ENCODE data around the gene CBX1. TPM values are rescaled to one million over a fixed set of nuclear protein-coding genes. Genes with fewer than 3 reads are reported as not detected.

Gene CBX1
- total and polyA plus RNA-seq, 2 of the 8 experiments (the other 6 are each of a cell fraction or from before 2014, with no cell fraction given): 38.7 to 173 TPM

DNA sequence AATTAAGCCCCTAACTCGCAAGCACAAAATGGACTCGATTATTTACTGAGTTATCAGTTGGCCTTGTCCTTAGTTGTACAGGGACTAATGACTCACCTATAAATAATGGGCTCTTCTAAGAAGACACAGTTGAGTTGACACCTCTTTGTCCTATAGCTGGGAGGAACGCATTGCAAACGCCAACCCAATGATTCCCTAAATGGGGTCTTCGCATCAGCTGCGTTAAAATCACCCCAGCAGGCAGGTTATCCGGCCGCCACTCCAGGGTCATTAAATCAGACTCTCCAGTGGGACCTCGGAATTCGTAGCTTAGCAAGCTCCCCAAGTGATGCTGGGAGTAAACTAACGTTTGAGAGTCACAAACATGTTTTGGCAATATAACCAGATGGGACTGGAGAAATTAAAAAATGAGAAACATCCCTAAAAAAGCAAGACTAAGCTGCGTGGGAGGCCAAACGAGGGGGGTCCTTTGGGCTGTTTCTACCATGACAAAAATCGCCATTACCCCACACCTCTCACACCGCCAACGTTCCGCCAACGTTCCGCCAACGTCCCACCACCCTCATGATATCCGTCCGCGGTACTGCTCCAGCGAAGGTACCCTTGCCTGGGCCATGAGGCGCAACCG lies 54.1 kb downstream of the CBX1 start (continued):
- TF ChIP-seq ASH2L (IDR thresholded peaks at IDR 0.05; ENCODE audit: low read length): peak; percentile 59
- no peak for TF ChIP-seq SRF (IDR thresholded peaks at IDR 0.05; ENCODE audit: low read depth, low read length)
- TF ChIP-seq CHD2 (IDR thresholded peaks at IDR 0.05; ENCODE audit: low read length): peak; percentile 62; the same call in 1 of the 2 replicates
